ENCODE results near the gene NAGA.

NAGA gene

GRCh38 chr22:42086051-42086450, 15.4 kb upstream of the NAGA start:
- Histone ChIP-seq H3K4me1 (ENCODE audit: insufficient read depth, low read length) (no peaks in the 10 kb centered on the region; the same call in 1 of the 2 replicates), H3K36me3 (ENCODE audit: insufficient read depth, low read depth, low read length) (peaks cover 56% of the 10 kb centered on the region), H3K4me3 (ENCODE audit: low read length) (no peak overlapping the region), H3K27ac (ENCODE audit: low read length) (no peak overlapping the region), H3K9me3 (ENCODE audit: insufficient read depth, low read depth, low read length) (no peaks in the 10 kb centered on the region), H3K9ac (ENCODE audit: low read depth, low read length) (no peak overlapping the region), H3K27me3 (ENCODE audit: insufficient read depth, low read length) (no peaks in the 10 kb centered on the region)

GRCh38 chr22:42084874-42085273, 14.3 kb upstream of the NAGA start:
- H3K27me3 ChIP-seq (ENCODE audit: insufficient read depth, low read length) = no peaks in the 10 kb centered on the region
- H3K36me3 ChIP-seq (ENCODE audit: insufficient read depth, low read depth, low read length) = peaks cover 56% of the 10 kb centered on the region
- no peak overlapping the region for H3K4me3 ChIP-seq (ENCODE audit: low read length)
- H3K9me3 ChIP-seq (ENCODE audit: insufficient read depth, low read depth, low read length) = no peaks in the 10 kb centered on the region
- no peak overlapping the region for H3K27ac ChIP-seq (ENCODE audit: low read length)
- H3K4me1 ChIP-seq (ENCODE audit: insufficient read depth, low read length) = no peaks in the 10 kb centered on the region
- no peak overlapping the region for H3K9ac ChIP-seq (ENCODE audit: low read depth, low read length)

GRCh38 chr22:42083119-42083518, 12.5 kb upstream of the NAGA start:
- Histone ChIP-seq H3K27ac (ENCODE audit: low read length) (no peak overlapping the region), H3K27me3 (ENCODE audit: insufficient read depth, low read length) (no peaks in the 10 kb centered on the region), H3K9ac (ENCODE audit: low read depth, low read length) (no peak overlapping the region), H3K4me1 (ENCODE audit: insufficient read depth, low read length) (peaks cover 8% of the 10 kb centered on the region; the same call in 1 of the 2 replicates), H3K36me3 (ENCODE audit: insufficient read depth, low read depth, low read length) (peaks cover 48% of the 10 kb centered on the region), H3K9me3 (ENCODE audit: insufficient read depth, low read depth, low read length) (no peaks in the 10 kb centered on the region), H3K4me3 (ENCODE audit: low read length) (no peak overlapping the region)

DNA sequence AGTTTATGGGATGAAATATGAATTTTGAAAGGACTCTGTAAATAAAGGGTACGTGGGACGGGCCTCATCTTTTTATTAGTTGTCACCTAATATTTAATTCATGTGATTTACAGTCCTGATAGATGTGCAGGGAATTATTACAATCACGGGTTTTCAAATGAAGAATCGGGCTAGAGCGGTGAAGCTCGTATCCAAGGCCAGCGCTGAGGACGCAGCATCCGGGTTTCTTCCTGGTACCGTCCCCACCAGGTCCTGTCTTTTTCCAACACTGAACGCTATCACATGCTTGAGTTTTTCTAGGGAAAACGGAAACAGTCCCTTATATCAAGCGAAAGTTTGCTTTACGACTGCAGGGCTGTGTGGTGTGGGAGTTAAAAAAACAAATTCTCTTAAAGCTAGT, 9.7 kb upstream of the NAGA start:
- Histone ChIP-seq H3K9me3 (ENCODE audit: insufficient read depth, low read depth, low read length) (no peaks in the 10 kb centered on the region), H3K36me3 (ENCODE audit: insufficient read depth, low read depth, low read length) (peaks cover 27% of the 10 kb centered on the region), H3K9ac (ENCODE audit: low read depth, low read length) (peak overlapping the region; percentile 84; the same call in 1 of the 2 replicates), H3K4me1 (ENCODE audit: insufficient read depth, low read length) (peaks cover 8% of the 10 kb centered on the region; the same call in 1 of the 2 replicates), H3K4me3 (ENCODE audit: low read length) (peak overlapping the region; percentile 92), H3K27me3 (ENCODE audit: insufficient read depth, low read length) (no peaks in the 10 kb centered on the region), H3K27ac (ENCODE audit: low read length) (no peak overlapping the region)

- Histone ChIP-seq H3K27ac (ENCODE audit: low read length) (peak within 1 kb of the TSS; percentile 30), H3K36me3 (ENCODE audit: insufficient read depth, low read depth, low read length) (peaks cover 20% of the 10 kb centered on the region), H3K4me3 (ENCODE audit: low read length) (peak within 1 kb of the TSS; percentile 92), H3K9ac (ENCODE audit: low read depth, low read length) (peak within 1 kb of the TSS; percentile 84; the same call in 1 of the 2 replicates), H3K27me3 (ENCODE audit: insufficient read depth, low read length) (no peaks in the 10 kb centered on the region; the same call in 1 of the 2 replicates), H3K4me1 (ENCODE audit: insufficient read depth, low read length) (peaks cover 8% of the 10 kb centered on the region; the same call in 1 of the 2 replicates), H3K9me3 (ENCODE audit: insufficient read depth, low read depth, low read length) (no peaks in the 10 kb centered on the region)
These were observed 9.0 kb upstream of the NAGA start, which contains the start of gene SMDT1 for GRCh38 chr22:42079319-42080251. Gene SMDT1, plus strand, starts transcription at chr22:42079700. Its CDS starts 69 bp downstream, at chr22:42079769.

DNA sequence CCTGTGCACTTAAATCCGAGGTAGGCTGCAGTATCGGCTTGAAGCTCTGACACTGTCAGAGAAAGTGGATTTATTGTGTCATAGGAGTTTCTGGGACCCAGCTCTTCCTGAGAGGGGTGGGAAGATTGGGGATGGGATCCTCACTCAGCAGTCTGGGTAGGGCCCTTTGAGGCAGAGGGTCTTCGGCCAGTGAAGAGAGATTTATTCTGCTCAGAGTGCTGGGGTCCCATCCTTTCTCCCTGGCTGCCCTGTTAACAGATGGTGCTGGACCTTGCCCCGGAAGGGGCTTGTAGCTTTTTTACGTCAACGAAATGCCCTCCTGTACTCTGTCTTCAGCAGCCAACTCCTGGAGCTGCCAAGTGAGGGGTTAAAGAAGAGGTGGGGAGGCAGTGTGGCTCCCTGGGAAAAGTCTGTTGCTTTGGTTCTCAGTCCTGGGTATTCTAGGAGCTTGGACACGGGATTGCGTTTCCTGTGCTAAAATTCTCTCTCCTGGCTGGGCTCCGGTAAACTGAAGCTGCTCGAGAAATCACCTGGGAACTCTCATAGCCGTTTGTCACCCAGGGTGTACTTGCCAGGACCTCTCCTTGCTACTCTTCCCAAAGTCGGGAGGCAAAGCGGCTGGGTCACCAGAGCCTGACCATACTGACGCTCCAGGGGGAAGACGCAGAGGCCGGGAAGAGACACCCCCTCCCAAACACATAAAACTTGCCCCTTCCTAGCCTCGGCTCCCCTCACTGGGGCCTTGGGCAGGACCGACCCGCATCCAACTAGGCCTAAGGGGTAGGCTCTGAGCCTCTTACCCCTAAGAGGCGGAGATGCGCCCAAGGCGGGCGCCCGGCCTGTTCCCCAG, 8.1 kb upstream of the NAGA start:
- Histone ChIP-seq H3K27me3 (ENCODE audit: insufficient read depth, low read length) (peaks cover 3% of the 10 kb centered on the region; the same call in 1 of the 2 replicates), H3K4me1 (ENCODE audit: insufficient read depth, low read length) (peaks cover 8% of the 10 kb centered on the region; the same call in 1 of the 2 replicates), H3K36me3 (ENCODE audit: insufficient read depth, low read depth, low read length) (peaks cover 14% of the 10 kb centered on the region), H3K4me3 (ENCODE audit: low read length) (peak overlapping the region; percentile 92), H3K9me3 (ENCODE audit: insufficient read depth, low read depth, low read length) (no peaks in the 10 kb centered on the region), H3K9ac (ENCODE audit: low read depth, low read length) (peak overlapping the region; percentile 84; the same call in 1 of the 2 replicates), H3K27ac (ENCODE audit: low read length) (peak overlapping the region; percentile 18)

DNA sequence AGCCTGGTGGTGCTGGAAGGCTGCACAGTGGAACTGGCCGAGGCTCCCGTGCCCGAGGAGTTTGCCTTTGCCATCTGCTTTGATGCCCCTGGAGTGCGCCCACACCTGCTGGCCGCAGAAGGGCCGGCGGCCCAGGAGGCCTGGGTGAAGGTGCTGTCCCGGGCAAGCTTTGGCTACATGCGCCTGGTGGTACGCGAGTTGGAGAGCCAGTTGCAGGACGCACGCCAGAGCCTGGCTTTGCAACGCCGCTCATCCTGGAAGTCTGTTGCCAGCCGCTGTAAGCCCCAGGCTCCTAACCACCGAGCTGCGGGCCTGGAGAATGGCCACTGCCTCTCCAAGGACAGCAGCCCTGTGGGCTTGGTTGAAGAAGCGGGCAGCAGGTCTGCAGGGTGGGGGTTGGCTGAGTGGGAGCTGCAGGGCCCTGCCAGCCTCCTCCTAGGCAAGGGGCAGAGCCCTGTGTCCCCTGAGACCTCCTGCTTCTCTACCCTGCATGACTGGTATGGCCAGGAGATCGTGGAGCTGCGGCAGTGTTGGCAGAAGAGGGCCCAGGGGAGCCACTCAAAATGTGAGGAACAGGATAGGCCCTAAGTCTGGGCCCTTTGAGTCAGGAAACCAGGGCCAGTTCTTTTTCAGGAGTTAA, 7.0 kb upstream of the NAGA start:
- Histone ChIP-seq H3K27ac (ENCODE audit: low read length) (no peak overlapping the region), H3K4me3 (ENCODE audit: low read length) (no peak overlapping the region)

DNA sequence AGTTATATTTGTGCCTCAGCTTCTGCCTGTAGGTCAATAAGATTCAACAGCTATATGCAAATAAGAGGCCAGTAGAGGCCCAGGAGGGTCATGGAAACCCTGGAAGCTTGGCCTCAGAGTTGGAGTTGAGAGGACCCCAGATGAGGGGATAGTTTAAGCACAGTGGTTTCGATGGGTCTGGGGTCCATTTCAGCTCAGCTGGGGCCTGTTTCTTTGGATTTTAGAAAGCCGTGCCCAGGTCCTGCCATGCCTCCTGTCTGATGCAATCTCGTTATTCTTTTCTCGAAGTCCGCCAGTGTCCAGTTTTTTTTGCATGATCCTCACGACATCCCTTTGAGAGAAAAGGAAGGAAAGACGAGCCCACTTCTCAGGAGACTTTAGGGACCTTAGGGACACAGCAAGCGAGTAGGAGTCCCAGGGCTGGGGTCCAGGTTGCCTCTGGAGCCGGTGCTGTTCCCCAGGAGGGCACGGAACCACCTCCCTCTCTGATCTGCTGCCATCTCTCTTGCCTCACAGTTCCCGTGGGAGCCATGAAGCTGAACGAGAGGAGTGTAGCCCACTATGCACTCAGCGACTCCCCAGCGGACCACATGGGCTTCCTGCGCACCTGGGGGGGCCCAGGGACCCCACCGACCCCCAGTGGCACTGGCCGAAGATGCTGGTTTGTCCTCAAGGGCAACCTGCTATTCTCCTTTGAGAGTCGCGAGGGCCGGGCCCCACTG, 6.3 kb upstream of the NAGA start:
- Histone ChIP-seq H3K27me3 (ENCODE audit: insufficient read depth, low read length) (peaks cover 11% of the 10 kb centered on the region), H3K27ac (ENCODE audit: low read length) (no peak overlapping the region), H3K9me3 (ENCODE audit: insufficient read depth, low read depth, low read length) (no peaks in the 10 kb centered on the region), H3K9ac (ENCODE audit: low read depth, low read length) (no peak overlapping the region), H3K4me3 (ENCODE audit: low read length) (no peak overlapping the region), H3K36me3 (ENCODE audit: insufficient read depth, low read depth, low read length) (no peaks in the 10 kb centered on the region), H3K4me1 (ENCODE audit: insufficient read depth, low read length) (peaks cover 8% of the 10 kb centered on the region; the same call in 1 of the 2 replicates)

More for the DNA sequence above, 7.0 kb upstream of the NAGA start:
- Histone ChIP-seq H3K9ac (ENCODE audit: low read depth, low read length) (no peak overlapping the region), H3K36me3 (ENCODE audit: insufficient read depth, low read depth, low read length) (peaks cover 3% of the 10 kb centered on the region; the same call in 1 of the 2 replicates), H3K9me3 (ENCODE audit: insufficient read depth, low read depth, low read length) (no peaks in the 10 kb centered on the region), H3K27me3 (ENCODE audit: insufficient read depth, low read length) (peaks cover 11% of the 10 kb centered on the region), H3K4me1 (ENCODE audit: insufficient read depth, low read length) (peaks cover 8% of the 10 kb centered on the region; the same call in 1 of the 2 replicates)

DNA sequence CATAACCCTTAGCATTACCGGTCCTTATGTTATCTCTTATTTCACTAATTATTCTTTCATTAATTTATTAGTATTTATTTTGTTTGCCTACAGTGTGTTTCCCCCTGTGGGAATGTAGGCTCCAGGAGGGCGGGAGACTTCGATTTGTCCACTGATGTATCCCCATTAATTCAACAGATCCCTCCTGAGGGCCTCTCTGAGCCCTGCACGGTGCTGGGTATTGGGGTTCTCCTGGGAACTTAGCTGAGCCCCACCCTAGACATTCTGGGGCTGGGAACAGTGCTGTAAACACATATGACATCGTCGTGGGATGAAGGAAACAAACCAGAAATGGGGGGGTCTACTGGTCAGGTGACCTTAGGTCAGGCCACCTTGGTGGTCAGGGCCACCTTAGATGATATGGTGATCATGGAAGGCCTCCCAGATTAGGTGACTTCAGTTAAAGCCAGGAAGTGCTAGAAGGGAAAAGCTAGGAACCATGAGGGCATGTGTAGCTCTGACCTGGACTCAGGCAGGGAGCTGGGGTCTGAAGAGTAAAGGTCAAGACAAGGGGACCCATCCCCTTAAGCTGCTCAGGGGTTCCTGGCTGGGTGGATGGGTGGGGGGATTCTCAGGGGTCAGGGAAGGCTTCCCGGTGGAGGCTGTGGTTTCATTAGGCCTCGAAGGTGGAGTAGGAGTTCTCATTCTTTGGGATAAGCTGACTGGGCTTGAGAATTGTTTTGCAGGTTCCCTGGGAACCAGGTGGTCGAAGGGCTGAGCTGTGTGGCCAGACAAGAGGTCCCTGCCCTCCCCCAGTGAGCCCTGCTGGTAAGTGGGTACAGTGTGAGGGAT, 4.4 kb upstream of the NAGA start:
- Histone ChIP-seq H3K27ac (ENCODE audit: low read length) (no peak overlapping the region), H3K36me3 (ENCODE audit: insufficient read depth, low read depth, low read length) (no peaks in the 10 kb centered on the region), H3K4me1 (ENCODE audit: insufficient read depth, low read length) (peaks cover 13% of the 10 kb centered on the region; the same call in 1 of the 2 replicates), H3K9me3 (ENCODE audit: insufficient read depth, low read depth, low read length) (no peaks in the 10 kb centered on the region), H3K4me3 (ENCODE audit: low read length) (peak overlapping the region; percentile 61; the same call in 1 of the 2 replicates), H3K9ac (ENCODE audit: low read depth, low read length) (no peak overlapping the region), H3K27me3 (ENCODE audit: insufficient read depth, low read length) (peaks cover 11% of the 10 kb centered on the region)
